ENCODE data around the gene CFAP61. TPM values are rescaled to one million over a fixed set of nuclear protein-coding genes. Genes with fewer than 3 reads are reported as not detected.

The CFAP61 gene
- total RNA-seq, 1 donor from 2014 or later: not detected

DNA sequence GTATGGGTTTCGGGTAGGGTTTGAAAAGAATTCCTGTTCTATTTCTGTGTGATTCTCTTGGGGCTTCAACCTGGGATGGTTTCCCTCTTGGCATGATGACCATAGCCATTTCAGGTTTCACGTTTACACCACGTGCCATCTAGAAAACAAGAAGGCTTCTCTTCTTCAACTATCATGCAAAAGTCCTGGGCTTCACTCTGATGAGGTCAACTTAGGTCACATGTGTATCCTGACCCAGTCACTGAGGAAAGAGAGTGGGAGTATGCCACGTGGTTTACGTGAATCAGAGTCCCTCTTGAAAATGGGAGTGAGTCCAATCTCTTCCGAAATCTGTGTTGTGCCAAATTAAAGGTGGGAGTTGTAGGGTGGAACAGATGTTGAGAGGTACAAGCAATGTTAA lies 174.2 kb downstream of the CFAP61 start:
- DNase-seq: no peak
- no peak for ATAC-seq
- intact Hi-C loops (cut with DNase I): no loop called here
- TF ChIP-seq, protein P1, sequence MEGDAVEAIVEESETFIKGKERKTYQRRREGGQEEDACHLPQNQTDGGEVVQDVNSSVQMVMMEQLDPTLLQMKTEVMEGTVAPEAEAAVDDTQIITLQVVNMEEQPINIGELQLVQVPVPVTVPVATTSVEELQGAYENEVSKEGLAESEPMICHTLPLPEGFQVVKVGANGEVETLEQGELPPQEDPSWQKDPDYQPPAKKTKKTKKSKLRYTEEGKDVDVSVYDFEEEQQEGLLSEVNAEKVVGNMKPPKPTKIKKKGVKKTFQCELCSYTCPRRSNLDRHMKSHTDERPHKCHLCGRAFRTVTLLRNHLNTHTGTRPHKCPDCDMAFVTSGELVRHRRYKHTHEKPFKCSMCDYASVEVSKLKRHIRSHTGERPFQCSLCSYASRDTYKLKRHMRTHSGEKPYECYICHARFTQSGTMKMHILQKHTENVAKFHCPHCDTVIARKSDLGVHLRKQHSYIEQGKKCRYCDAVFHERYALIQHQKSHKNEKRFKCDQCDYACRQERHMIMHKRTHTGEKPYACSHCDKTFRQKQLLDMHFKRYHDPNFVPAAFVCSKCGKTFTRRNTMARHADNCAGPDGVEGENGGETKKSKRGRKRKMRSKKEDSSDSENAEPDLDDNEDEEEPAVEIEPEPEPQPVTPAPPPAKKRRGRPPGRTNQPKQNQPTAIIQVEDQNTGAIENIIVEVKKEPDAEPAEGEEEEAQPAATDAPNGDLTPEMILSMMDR (IDR thresholded peaks at IDR 0.05): no peak
- no peaks in the 10 kb centered on the region for H3K9me3 ChIP-seq
- H3K27me3 ChIP-seq: peaks cover 3% of the 10 kb centered on the region
- no peak overlapping the region for H3K27ac ChIP-seq
- H3K4me3 ChIP-seq: no peak overlapping the region
- H3K36me3 ChIP-seq: no peaks in the 10 kb centered on the region
- no peaks in the 10 kb centered on the region for H3K4me1 ChIP-seq

DNA sequence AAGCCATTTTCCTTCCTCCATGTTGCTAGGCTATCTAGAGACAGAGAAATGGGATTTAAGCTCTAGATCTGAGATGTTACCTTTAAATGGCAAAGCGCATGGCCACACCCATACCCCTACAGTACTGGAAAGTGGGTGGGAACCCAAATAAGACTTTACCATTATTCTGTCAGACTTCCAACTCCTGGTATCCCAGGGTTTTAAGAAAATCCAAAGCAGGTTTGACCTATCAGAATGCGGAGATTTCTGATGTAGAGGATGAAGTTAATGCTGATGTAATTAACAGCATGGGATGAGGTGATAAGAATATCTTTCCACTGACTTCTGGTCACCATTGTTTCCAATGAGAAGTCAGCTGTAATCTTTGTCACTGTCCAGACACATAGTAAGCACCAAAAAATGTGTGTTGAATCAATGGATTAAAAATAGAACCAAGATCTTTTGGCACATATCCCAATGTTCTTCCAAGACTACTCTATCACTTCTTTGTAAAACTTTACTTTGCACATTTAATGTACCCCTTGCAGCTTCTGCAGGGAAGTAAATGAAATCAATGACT lies 174.8 kb downstream of the CFAP61 start:
- H3K4me1 ChIP-seq: no peaks in the 10 kb centered on the region
- H3K4me3 ChIP-seq: no peak overlapping the region
- H3K9me3 ChIP-seq: no peaks in the 10 kb centered on the region
- intact Hi-C loops (cut with DNase I): no loop called here
- ATAC-seq: no peak
- no peak overlapping the region for H3K27ac ChIP-seq
- no peaks in the 10 kb centered on the region for H3K36me3 ChIP-seq
- peaks cover 8% of the 10 kb centered on the region for H3K27me3 ChIP-seq
- DNase-seq: no peak
- TF ChIP-seq, protein P1 (IDR thresholded peaks at IDR 0.05): no peak

DNA sequence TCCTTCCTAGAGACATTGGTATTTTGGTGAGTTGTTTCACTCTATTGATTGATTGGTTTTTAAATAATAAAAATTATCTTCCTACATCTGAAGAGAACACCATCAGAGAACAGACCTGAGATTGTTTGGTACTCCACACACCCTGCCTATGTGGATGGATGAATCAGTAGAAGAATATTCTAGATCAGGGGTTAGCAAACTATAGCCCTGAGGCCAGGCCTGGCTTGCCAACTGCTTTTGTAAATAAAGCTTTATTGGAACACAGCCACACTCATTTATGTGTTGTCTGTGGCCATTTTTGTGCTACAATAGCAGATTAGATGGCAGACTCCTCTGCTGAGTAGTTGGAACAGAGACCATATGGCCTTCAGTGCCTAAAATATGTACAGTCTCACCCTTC lies 176.0 kb downstream of the CFAP61 start:
- Histone ChIP-seq H3K4me1 (no peaks in the 10 kb centered on the region), H3K36me3 (no peaks in the 10 kb centered on the region), H3K4me3 (no peak overlapping the region), H3K9me3 (no peaks in the 10 kb centered on the region), H3K27ac (no peak overlapping the region), H3K27me3 (peaks cover 8% of the 10 kb centered on the region)
- ATAC-seq: no peak
- no peak for DNase-seq
- TF ChIP-seq, protein P1 (IDR thresholded peaks at IDR 0.05): no peak
- intact Hi-C loops (cut with DNase I): no loop called here

DNA sequence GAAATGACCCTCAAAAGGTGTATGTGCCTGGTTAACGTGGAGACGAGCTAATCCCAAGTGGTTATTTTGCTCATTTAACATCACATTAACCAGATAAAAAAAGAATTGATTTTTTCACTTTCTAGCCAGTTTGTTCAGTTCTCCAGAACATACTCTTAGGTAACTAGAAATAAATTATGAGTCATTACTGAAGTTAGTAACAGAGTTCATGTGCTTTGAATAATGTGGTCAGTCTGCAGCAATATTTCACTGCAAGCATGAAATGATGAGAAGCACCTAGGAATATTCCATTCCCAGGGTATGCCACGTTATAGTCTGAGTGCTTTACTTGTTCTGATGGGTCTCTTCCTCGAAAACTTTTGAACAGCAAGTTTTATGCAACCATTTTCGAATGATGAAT lies 177.3 kb downstream of the CFAP61 start:
- no peak overlapping the region for H3K4me3 ChIP-seq
- peaks cover 8% of the 10 kb centered on the region for H3K27me3 ChIP-seq
- TF ChIP-seq, protein P1 (IDR thresholded peaks at IDR 0.05): no peak
- no peak for ATAC-seq
- H3K4me1 ChIP-seq: no peaks in the 10 kb centered on the region
- no peak for DNase-seq
- no peaks in the 10 kb centered on the region for H3K9me3 ChIP-seq
- no peaks in the 10 kb centered on the region for H3K36me3 ChIP-seq
- H3K27ac ChIP-seq: no peak overlapping the region
- intact Hi-C loops (cut with DNase I): no loop called here

DNA sequence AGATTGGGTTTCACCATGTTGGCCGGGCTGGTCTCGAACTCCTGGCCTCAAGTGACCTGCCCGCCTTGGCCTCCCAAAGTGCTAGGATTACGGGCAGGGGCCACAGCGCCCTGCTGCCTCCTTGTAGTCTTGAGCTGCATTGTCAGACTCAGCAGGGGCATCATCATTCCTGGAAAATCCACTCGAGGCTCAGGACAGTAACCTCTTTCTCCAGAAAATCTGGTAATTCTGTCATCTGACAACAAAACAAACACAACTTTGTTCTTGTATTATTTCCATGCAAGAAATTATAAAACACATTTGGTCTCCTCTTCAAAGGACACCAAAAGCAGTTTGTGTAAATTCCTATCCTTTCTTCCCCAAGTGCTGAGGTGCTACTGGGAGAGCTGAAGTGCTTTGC lies 178.4 kb downstream of the CFAP61 start:
- Histone ChIP-seq H3K4me1 (no peaks in the 10 kb centered on the region), H3K9me3 (no peaks in the 10 kb centered on the region), H3K27ac (no peak overlapping the region), H3K27me3 (peaks cover 8% of the 10 kb centered on the region), H3K36me3 (no peaks in the 10 kb centered on the region), H3K4me3 (no peak overlapping the region)
- no peak for DNase-seq
- intact Hi-C loops (cut with DNase I): loop anchor here (10.0 kb wide), 1 partner anchor 146 kb away; no protein-coding TSS in a partner anchor
- TF ChIP-seq, protein P1 (IDR thresholded peaks at IDR 0.05): no peak
- ATAC-seq: no peak

All from upper lobe of right lung (tissue), 1 donor.